OCI-LY7 (cell line): ENCODE data around the gene MPRIP. TPM values are rescaled to one million over a fixed set of nuclear protein-coding genes. Genes with fewer than 3 reads are reported as not detected.

ENCODE experiments used
- BruUV-seq: library from RNA; stranded (reverse); fragments of 400-500 nt; replicated peaks from 2 replicates; lab custom pipeline; 2021; lab: Mats Ljungman, UMichigan
- CTCF ChIA-PET: fragments of 300-600 bp; sonication (Branson Sonifier 250); formaldehyde crosslinking; loops from one replicate; lab custom pipeline; 2022; ENCODE audit warnings: antibody characterized with exemption; ENCODE audit not compliant: unreplicated experiment; lab: Charles Lee
- POLR2A ChIA-PET: fragments of 300-600 bp; sonication (Branson Sonifier 250); formaldehyde crosslinking; loops from one replicate; lab custom pipeline; 2022; ENCODE audit warnings: antibody characterized with exemption; lab: Charles Lee
- DNase-seq: peaks from one replicate; pipeline ENCODE4 v3.0.0-alpha.2; 2015; ENCODE audit warnings: low spot score
- H2AFZ ChIP-seq: fragments of 200-600 bp; sonication (generic), shearing (Covaris generic); 2 replicates; pipeline ENCODE4 v1.6.1; 2014; ENCODE audit warnings: mild to moderate bottlenecking, antibody characterized with exemption, low read length, moderate library complexity
- H3K27ac ChIP-seq: fragments of 200-600 bp; sonication (generic); 2 replicates; pipeline ENCODE4 v1.5.1; 2014; ENCODE audit warnings: mixed run types, low read depth, mild to moderate bottlenecking, moderate library complexity, low read length, inconsistent platforms; ENCODE audit not compliant: poor library complexity, severe bottlenecking
- H3K36me3 ChIP-seq: fragments of 200-600 bp; sonication (generic); 2 replicates; pipeline ENCODE4 v1.6.1; 2014; ENCODE audit warnings: mild to moderate bottlenecking, antibody characterized with exemption, low read length, moderate library complexity, mixed read lengths; ENCODE audit not compliant: insufficient read depth
- H3K4me1 ChIP-seq: fragments of 200-600 bp; sonication (generic); 2 replicates; pipeline ENCODE4 v1.5.1; 2014; ENCODE audit warnings: mild to moderate bottlenecking, low read length; ENCODE audit not compliant: insufficient read depth, poor library complexity, severe bottlenecking
- H3K4me2 ChIP-seq: fragments of 200-600 bp; sonication (generic); 2 replicates; pipeline ENCODE4 v1.6.1; 2014; ENCODE audit warnings: mild to moderate bottlenecking, low read length
- H3K4me3 ChIP-seq: fragments of 200-600 bp; sonication (generic); 2 replicates; pipeline ENCODE4 v1.5.1; 2014; ENCODE audit warnings: mild to moderate bottlenecking, low read depth, low read length; ENCODE audit not compliant: poor library complexity, severe bottlenecking
- H3K79me2 ChIP-seq: fragments of 200-600 bp; sonication (generic); 2 replicates; pipeline ENCODE4 v1.6.1; 2016; ENCODE audit warnings: low read depth, mild to moderate bottlenecking, low read length, moderate library complexity, mixed read lengths; ENCODE audit not compliant: insufficient read depth
- H3K9me2 ChIP-seq: fragments of 200-600 bp; sonication (generic); 2 replicates; pipeline ENCODE4 v1.6.1; 2016; ENCODE audit warnings: mild to moderate bottlenecking, low read length, mixed read lengths; ENCODE audit not compliant: insufficient read depth
- H3K9me3 ChIP-seq: fragments of 200-600 bp; sonication (generic); 2 replicates; pipeline ENCODE4 v1.6.1; 2014; ENCODE audit warnings: mild to moderate bottlenecking, mixed run types, low read length, mixed read lengths
- H4K20me1 ChIP-seq: fragments of 200-600 bp; sonication (generic); 2 replicates; pipeline ENCODE4 v1.6.1; 2014; ENCODE audit warnings: mild to moderate bottlenecking, antibody characterized with exemption, low read length, moderate library complexity, mixed read lengths; ENCODE audit not compliant: insufficient read depth
- EZH2phosphoT487 ChIP-seq: fragments of 200-600 bp; sonication (generic); IDR thresholded peaks from 2 replicates; pipeline ENCODE4 v1.6.1; 2018; ENCODE audit warnings: low read depth, borderline replicate concordance, mild to moderate bottlenecking, mixed run types, antibody characterized with exemption, low read length, moderate library complexity, mixed read lengths
- intact Hi-C: fragments of 100-400 bp; cut with micrococcal nuclease; formaldehyde crosslinking; loops from one replicate; pipeline ENCODE4 v1.10.0; 2022; ENCODE audit not compliant: unreplicated experiment
- total RNA-seq, 2 experiments: library from RNA; depleted of rRNA in 1 of 2; stranded (reverse); fragments of >200 nt in 1 of 2; shearing (Covaris generic) in 1 of 2; gene quantifications; 2 replicates each; pipeline ENCODE4 v1.2.3, GENCODE V29; 2014 to 2022
- TF ChIP-seq, protein P1 (sequence below): fragments of 200-600 bp; sonication (generic); conservative IDR thresholded peaks from 2 replicates; pipeline ENCODE4 v1.5.1; 2014; ENCODE audit warnings: mild to moderate bottlenecking, antibody characterized with exemption, low read length, moderate library complexity, mixed read lengths

Gene MPRIP
- total RNA-seq, 2 experiments from 2014 or later: 73.3 to 109 TPM

DNA sequence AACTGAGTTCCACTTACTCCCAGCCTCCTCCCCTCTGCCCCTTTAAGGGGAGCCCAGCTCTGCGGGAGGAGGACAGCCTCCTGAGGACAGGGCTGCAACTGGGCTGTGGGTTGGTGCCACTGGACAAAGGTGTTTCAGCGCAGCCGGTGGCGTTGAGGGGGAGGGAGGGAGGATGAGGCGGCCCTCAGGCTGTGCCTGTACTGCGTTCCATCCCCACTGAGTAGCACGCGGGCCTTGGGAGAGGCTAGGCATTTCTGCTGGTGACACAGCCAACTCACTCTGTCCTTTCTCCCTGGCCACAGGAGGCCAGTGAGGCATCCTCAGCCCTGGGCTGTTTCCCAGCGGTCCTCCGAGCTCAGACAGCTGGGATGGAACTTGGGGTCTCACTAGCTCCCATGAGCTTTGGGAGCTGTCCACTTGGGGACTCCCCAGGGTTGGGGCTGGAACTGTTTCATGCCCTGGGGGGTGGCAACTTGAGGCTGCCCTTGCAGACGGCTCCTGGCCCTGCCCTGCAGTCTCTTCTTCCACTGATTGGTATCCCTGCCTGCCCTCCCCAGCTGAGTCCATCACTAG lies 70.5 kb downstream of the MPRIP start:
- BruUV-seq: no TSS peak
- Histone ChIP-seq H3K4me2 (no peak overlapping the region), H3K4me1 (no peaks in the 10 kb centered on the region), H2AFZ (no peak overlapping the region), H3K27ac (no peak overlapping the region), H3K79me2 (no peaks in the 10 kb centered on the region), H4K20me1 (no peaks in the 10 kb centered on the region), H3K9me2 (no peaks in the 10 kb centered on the region), H3K9me3 (no peaks in the 10 kb centered on the region), H3K4me3 (no peak overlapping the region), H3K36me3 (no peaks in the 10 kb centered on the region)
- intact Hi-C loops: no loop called here
- no peak for TF ChIP-seq EZH2phosphoT487
- TF ChIP-seq, protein P1, sequence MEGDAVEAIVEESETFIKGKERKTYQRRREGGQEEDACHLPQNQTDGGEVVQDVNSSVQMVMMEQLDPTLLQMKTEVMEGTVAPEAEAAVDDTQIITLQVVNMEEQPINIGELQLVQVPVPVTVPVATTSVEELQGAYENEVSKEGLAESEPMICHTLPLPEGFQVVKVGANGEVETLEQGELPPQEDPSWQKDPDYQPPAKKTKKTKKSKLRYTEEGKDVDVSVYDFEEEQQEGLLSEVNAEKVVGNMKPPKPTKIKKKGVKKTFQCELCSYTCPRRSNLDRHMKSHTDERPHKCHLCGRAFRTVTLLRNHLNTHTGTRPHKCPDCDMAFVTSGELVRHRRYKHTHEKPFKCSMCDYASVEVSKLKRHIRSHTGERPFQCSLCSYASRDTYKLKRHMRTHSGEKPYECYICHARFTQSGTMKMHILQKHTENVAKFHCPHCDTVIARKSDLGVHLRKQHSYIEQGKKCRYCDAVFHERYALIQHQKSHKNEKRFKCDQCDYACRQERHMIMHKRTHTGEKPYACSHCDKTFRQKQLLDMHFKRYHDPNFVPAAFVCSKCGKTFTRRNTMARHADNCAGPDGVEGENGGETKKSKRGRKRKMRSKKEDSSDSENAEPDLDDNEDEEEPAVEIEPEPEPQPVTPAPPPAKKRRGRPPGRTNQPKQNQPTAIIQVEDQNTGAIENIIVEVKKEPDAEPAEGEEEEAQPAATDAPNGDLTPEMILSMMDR: no peak
- ChIA-PET CTCF (no interaction called here), POLR2A (no interaction called here)
- DNase-seq: no peak

DNA sequence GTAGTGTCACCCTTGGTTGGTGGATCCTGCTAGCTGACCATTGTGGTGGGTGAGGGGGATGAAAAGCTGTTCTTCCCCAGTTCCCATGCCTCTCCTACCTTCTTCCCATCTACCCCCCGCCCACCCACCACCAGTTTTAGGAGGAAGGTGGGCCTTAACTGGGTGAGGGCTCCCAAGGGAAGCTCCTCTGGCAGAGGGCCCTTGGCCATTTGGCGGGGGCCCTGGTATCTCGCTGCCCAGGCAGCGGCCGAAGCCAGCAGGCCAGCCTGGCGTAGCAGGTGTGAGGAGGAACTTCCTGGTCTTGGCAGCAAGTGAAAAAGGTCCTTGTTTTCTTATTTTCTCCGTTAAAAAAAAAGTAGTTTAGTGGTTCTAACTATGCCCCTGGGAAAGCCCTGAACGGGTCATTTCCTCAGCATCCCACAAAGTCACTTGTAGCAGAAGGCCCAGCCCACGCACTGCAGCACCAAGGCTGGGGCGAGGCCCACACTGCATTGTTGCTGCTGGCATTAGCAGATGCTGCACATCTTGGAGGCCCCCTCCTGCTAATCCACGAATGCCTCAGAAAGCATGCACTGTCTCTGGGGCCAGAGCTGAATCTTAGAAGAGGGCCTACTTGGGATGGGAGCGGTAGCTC lies 72.5 kb downstream of the MPRIP start:
- Histone ChIP-seq H3K4me1 (peaks cover 11% of the 10 kb centered on the region), H3K9me3 (no peaks in the 10 kb centered on the region), H3K4me3 (no peak overlapping the region), H3K79me2 (no peaks in the 10 kb centered on the region), H3K36me3 (no peaks in the 10 kb centered on the region), H3K9me2 (no peaks in the 10 kb centered on the region), H3K27ac (no peak overlapping the region), H4K20me1 (no peaks in the 10 kb centered on the region), H3K4me2 (no peak overlapping the region), H2AFZ (no peak overlapping the region)
- CTCF ChIA-PET: interaction anchor here (0.6 kb wide), 1 partner anchor 241 kb away, joined by 6 read pairs; no protein-coding TSS in a partner anchor
- TF ChIP-seq, protein P1: no peak
- TF ChIP-seq EZH2phosphoT487: no peak
- POLR2A ChIA-PET: no interaction called here
- no peak for DNase-seq
- BruUV-seq: no TSS peak
- intact Hi-C loops: no loop called here

DNA sequence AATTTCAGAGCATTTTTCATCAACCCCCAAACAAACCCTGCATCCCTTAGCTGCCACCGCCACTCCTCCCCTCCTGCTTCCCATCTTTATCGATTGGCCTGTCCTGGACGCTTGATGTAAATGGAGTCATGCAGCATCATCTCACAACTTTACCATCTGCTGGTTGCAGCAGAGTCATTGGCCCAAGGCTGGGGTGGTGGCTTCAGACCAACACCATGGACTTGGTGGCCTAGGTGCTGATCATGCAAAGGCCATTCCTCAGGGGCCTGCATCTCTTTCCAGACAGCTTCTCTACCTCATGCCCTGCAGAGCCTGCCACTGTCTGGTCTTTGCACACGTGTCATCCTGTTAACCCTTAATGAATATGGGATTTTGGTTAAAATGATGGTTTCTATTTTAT lies 73.4 kb downstream of the MPRIP start:
- ChIA-PET CTCF (no interaction called here), POLR2A (no interaction called here)
- Histone ChIP-seq H3K9me3 (no peaks in the 10 kb centered on the region), H2AFZ (no peak overlapping the region), H3K4me3 (no peak overlapping the region), H3K36me3 (no peaks in the 10 kb centered on the region), H3K4me2 (no peak overlapping the region), H3K27ac (no peak overlapping the region), H3K79me2 (no peaks in the 10 kb centered on the region), H3K9me2 (no peaks in the 10 kb centered on the region), H4K20me1 (no peaks in the 10 kb centered on the region), H3K4me1 (peaks cover 13% of the 10 kb centered on the region)
- TF ChIP-seq EZH2phosphoT487: no peak
- TF ChIP-seq, protein P1: no peak
- intact Hi-C loops: no loop called here
- no TSS peak for BruUV-seq
- no peak for DNase-seq
